K562 (cell line): ENCODE data around the gene CAMK2A. TPM values are rescaled to one million over a fixed set of nuclear protein-coding genes. Genes with fewer than 3 reads are reported as not detected.

Experiments
- ATAC-seq: fragments of 200-7000 bp; cut with Tn5 transposase; 3 replicates; pipeline ENCODE4 v1.9.1; 2020; ENCODE audit warnings: moderate library complexity
- BruUV-seq: library from RNA; stranded (reverse); fragments of 400-500 nt; replicated peaks from 2 replicates; lab custom pipeline; 2021; lab: Mats Ljungman, UMichigan
- CTCF ChIA-PET: fragments of 300-600 bp; formaldehyde crosslinking; extraction: SDS; loops from one replicate; lab custom pipeline; 2021; ENCODE audit warnings: low intra/inter-chr PET ratio; lab: Yijun Ruan, JAX
- POLR2A ChIA-PET: fragments of 300-600, 350-650 bp; sonication (Branson Sonifier 250); formaldehyde crosslinking; extraction: SDS; loops from one replicate; lab custom pipeline; 2021; ENCODE audit warnings: antibody characterized with exemption, inconsistent platforms; lab: Yijun Ruan, JAX
- DNase-seq, 4 experiments: peaks; one replicate each; pipeline versions ENCODE4 v3.0.0 to v3.0.0-alpha.2; 2011 to 2018; ENCODE audit warnings: low spot score in 3 of 4, mixed read lengths in 3 of 4; ENCODE audit errors: extremely low read depth in 1 of 4
- FAIRE-seq: peaks from 2 replicates; lab custom pipeline; 2011; peaks lifted over from hg19 to GRCh38; lab: Jason Lieb, UNC
- H2AFZ ChIP-seq: 2 replicates; pipeline ENCODE4 v1.6.0; 2011; ENCODE audit warnings: low read depth, low read length, control low read depth, inconsistent platforms
- H3K27ac ChIP-seq: fragments of 200-600 bp; 3 replicates; pipeline ENCODE4 v1.8.0; 2011; ENCODE audit warnings: low read depth, mild to moderate bottlenecking, control low read depth, inconsistent platforms, low read length, moderate library complexity, mixed read lengths; ENCODE audit errors: extremely low read depth
- H3K27me3 ChIP-seq, 2 experiments: fragments of 300-600 bp in 1 of 2; 2 replicates in 1 of 2; 3 replicates in 1 of 2; pipeline versions ENCODE4 v1.6.0 to v1.8.0; 2011; ENCODE audit warnings: inconsistent platforms in 2 of 2, low read length in 2 of 2, mild to moderate bottlenecking in 1 of 2, mixed read lengths in 1 of 2, moderate library complexity in 1 of 2; ENCODE audit not compliant: control insufficient read depth in 2 of 2, insufficient read depth in 2 of 2
- H3K36me3 ChIP-seq: fragments of 300-600 bp; 3 replicates; pipeline ENCODE4 v1.8.0; 2011; ENCODE audit warnings: mild to moderate bottlenecking, low read length, inconsistent platforms; ENCODE audit not compliant: control insufficient read depth, insufficient read depth
- H3K4me1 ChIP-seq, 2 experiments: fragments of 200-600 bp in 1 of 2; replicated peaks in 1 of 2; 2 replicates in 1 of 2; 3 replicates in 1 of 2; pipeline versions ENCODE4 v1.5.1 to v1.8.0; 2011; ENCODE audit warnings: inconsistent platforms in 2 of 2, low read length in 2 of 2, mild to moderate bottlenecking in 1 of 2, mixed read lengths in 1 of 2, moderate library complexity in 1 of 2; ENCODE audit not compliant: control insufficient read depth in 2 of 2, insufficient read depth in 2 of 2
- H3K4me2 ChIP-seq: 2 replicates; pipeline ENCODE4 v1.6.1; 2011; ENCODE audit warnings: low read length, control low read depth, inconsistent platforms, mixed read lengths; ENCODE audit not compliant: insufficient read depth
- H3K4me3 ChIP-seq: fragments of 200-600 bp; sonication (generic), shearing (Covaris generic); 2 replicates; pipeline ENCODE4 v1.5.1; 2016; ENCODE audit warnings: control low read depth, inconsistent platforms
- H3K79me2 ChIP-seq: fragments of 200-600 bp; 3 replicates; pipeline ENCODE4 v1.8.0; 2011; ENCODE audit warnings: low read length, inconsistent platforms; ENCODE audit not compliant: control insufficient read depth, insufficient read depth
- H3K9ac ChIP-seq, 2 experiments: 2 replicates each; pipeline versions ENCODE4 v1.6.0 to v1.6.1; 2011; ENCODE audit warnings: low read depth in 2 of 2, low read length in 2 of 2, control low read depth in 1 of 2, inconsistent platforms in 1 of 2, mild to moderate bottlenecking in 1 of 2, mixed read lengths in 1 of 2; ENCODE audit not compliant: insufficient read depth in 1 of 2
- H3K9me1 ChIP-seq: one replicate; pipeline ENCODE4 v1.6.0; 2011; ENCODE audit warnings: inconsistent platforms, mild to moderate bottlenecking, low read length, moderate library complexity; ENCODE audit not compliant: control insufficient read depth, insufficient read depth
- H3K9me3 ChIP-seq: replicated peaks from 2 replicates; pipeline ENCODE4 v1.5.1; 2011; ENCODE audit warnings: low read depth, low read length, inconsistent platforms; ENCODE audit not compliant: control insufficient read depth, insufficient read depth
- H4K20me1 ChIP-seq: replicated peaks from 2 replicates; pipeline ENCODE4 v1.6.1; 2011; ENCODE audit warnings: low read length, inconsistent platforms, mixed read lengths; ENCODE audit not compliant: control insufficient read depth, insufficient read depth
- CREB1 ChIP-seq, 2 experiments: sonication (generic) in 1 of 2; formaldehyde crosslinking in 1 of 2; IDR thresholded peaks; 2 replicates each; pipeline versions ENCODE4 v1.6.1 to v1.8.0; 2012 to 2022; ENCODE audit warnings: inconsistent platforms in 1 of 2, mild to moderate bottlenecking in 1 of 2, missing genetic modification reagents in 1 of 2, moderate library complexity in 1 of 2
- WGBS: fragments of 100-300 bp; shearing (Covaris generic); methylation state at CpG from one replicate; pipeline ENCODE4 v1.1.6; 2016; ENCODE audit warnings: low coverage, mixed read lengths; ENCODE audit not compliant: insufficient coverage; ENCODE audit errors: missing lambda C conversion rate; 5-methylcytosine and 5-hydroxymethylcytosine counted together
- in situ Hi-C: fragments of 300-500 bp; cut with MboI; formaldehyde crosslinking; loops from 4 replicates; pipeline ENCODE4 v1.15.0; 2018; ENCODE audit warnings: inconsistent platforms, mixed read lengths
- intact Hi-C: fragments of 100-400 bp; cut with micrococcal nuclease; formaldehyde crosslinking; loops from 2 replicates; pipeline ENCODE4 v1.14.2; 2022
- polyA plus RNA-seq, 8 experiments: library from polyadenylated mRNA; depleted of rRNA in 4 of 8; stranded (reverse) in 5 of 8; unstranded in 3 of 8; fragments of >200 nt; fragmentation: Nextera tagmentation in 2 of 8; fragmentation: Illumina TruSeq in 1 of 8; extraction: Ambion mirVana in 2 of 8; extraction: Trizol in 1 of 8; gene quantifications; 2 replicates each; pipeline versions ENCODE4 v1.2.1 to v1.2.3, GENCODE V29; 2011 to 2014; ENCODE audit warnings: inconsistent platforms in 1 of 8, missing spikeins in 1 of 8
- total RNA-seq, 7 experiments: library from RNA; depleted of rRNA in 6 of 7; stranded (reverse); fragments of >200 nt in 6 of 7; fragmentation: Illumina TruSeq in 2 of 7; extraction: Trizol in 2 of 7; gene quantifications; 2 replicates each; pipeline versions ENCODE4 v1.2.1 to v1.2.3, GENCODE V29; 2011 to 2021; ENCODE audit warnings: low replicate concordance in 1 of 7
- TF ChIP-seq, protein P1 (sequence below): fragments of 250-450 bp; sonication (Bioruptor Pico); IDR thresholded peaks from 2 replicates; pipeline ENCODE4 v1.5.0; 2021; ENCODE audit warnings: mild to moderate bottlenecking, borderline replicate concordance
- TF ChIP-seq, protein P2 (sequence below), 2 experiments: fragments of 450-650 bp in 1 of 2; sonication (generic) in 1 of 2; formaldehyde crosslinking in 1 of 2; IDR thresholded peaks; 2 replicates each; pipeline versions ENCODE4 v1.7.1 to v1.9.0; 2016 to 2022; ENCODE audit warnings: inconsistent platforms in 1 of 2, mild to moderate bottlenecking in 1 of 2, missing genetic modification reagents in 1 of 2

The CAMK2A gene
- total and polyA plus RNA-seq, 9 of the 15 experiments (the other 6 are each of a cell fraction or from before 2014, with no cell fraction given), result 0.01 to 0.18 (median 0.04) TPM; not detected in 6

DNA sequence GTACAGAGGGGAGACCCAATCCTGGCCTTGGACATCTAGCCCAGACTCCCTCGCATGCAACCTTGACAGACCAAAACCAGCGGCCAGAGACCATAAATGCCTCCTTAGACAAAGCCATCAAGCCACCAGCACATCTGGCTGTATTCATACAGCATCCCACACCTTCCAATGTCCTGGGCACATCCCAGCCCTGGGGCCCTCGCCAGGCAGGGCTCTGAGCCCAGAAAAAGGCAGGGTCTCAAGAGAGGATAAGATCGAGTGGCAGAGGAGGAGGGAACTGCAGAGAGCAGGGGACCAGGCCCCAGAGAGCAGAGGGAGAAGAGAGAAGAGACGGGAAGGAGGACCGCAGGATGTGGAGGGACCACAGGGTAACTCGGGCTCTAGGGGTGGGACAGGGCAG is 45.4 kb downstream of the CAMK2A start (continued):
- TF ChIP-seq CREB1 (IDR thresholded peaks at IDR 0.05) (no peak), CREB1 (CRISPR knock-in tag; IDR thresholded peaks at IDR 0.05) (no peak)
- TF ChIP-seq, all 486 proteins: peak for 0

DNA sequence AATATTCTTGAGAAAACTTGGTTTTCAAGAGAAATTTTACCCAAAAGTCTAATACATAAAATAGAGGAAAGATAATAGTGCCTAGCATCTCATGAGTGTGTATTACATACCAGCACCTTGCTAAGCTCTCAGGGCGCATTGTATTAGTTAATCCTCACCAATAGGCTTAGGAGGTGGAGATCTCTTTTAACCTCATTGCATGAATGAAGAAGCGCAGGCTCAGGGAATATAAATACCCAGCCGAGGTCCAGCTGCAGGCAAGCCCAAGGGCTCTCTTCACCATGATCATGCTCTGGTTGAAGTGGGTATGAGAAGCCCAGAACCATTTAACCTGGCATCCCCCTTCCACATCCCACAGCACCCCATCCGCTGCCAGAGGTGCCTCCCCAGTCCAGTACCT is 46.0 kb downstream of the CAMK2A start:
- FAIRE-seq (no peak), ATAC-seq (no peak), DNase-seq (no peak)
- 17% methylated on average over 4 of the region's 4 CpGs for WGBS
- H3K27ac ChIP-seq, result no peak overlapping the region
- H3K27me3 ChIP-seq, result peaks cover 16 to 42% of the 10 kb centered on the region in 2 experiments; a peak in 4 of 5 replicates
- H2AFZ ChIP-seq, result no peak overlapping the region
- H3K4me1 ChIP-seq, result peaks cover 16 to 23% of the 10 kb centered on the region in 2 experiments
- H3K9me1 ChIP-seq, result no peaks in the 10 kb centered on the region
- no peaks in the 10 kb centered on the region for H4K20me1 ChIP-seq
- CTCF ChIA-PET, result interaction anchor here (0.7 kb wide), 1 partner anchor 106 kb away, joined by 3 read pairs; no protein-coding TSS in a partner anchor
- no peaks in the 10 kb centered on the region for H3K9me3 ChIP-seq
- intact Hi-C loops, result no loop called here
- H3K4me3 ChIP-seq, result no peak overlapping the region
- H3K9ac ChIP-seq, result no peak overlapping the region
- POLR2A ChIA-PET, result no interaction called here
- no peaks in the 10 kb centered on the region for H3K79me2 ChIP-seq
- no peaks in the 10 kb centered on the region for H3K36me3 ChIP-seq
- in situ Hi-C loops, result no loop called here
- H3K4me2 ChIP-seq, result no peak overlapping the region
- no TSS peak for BruUV-seq
- TF ChIP-seq, protein P1, sequence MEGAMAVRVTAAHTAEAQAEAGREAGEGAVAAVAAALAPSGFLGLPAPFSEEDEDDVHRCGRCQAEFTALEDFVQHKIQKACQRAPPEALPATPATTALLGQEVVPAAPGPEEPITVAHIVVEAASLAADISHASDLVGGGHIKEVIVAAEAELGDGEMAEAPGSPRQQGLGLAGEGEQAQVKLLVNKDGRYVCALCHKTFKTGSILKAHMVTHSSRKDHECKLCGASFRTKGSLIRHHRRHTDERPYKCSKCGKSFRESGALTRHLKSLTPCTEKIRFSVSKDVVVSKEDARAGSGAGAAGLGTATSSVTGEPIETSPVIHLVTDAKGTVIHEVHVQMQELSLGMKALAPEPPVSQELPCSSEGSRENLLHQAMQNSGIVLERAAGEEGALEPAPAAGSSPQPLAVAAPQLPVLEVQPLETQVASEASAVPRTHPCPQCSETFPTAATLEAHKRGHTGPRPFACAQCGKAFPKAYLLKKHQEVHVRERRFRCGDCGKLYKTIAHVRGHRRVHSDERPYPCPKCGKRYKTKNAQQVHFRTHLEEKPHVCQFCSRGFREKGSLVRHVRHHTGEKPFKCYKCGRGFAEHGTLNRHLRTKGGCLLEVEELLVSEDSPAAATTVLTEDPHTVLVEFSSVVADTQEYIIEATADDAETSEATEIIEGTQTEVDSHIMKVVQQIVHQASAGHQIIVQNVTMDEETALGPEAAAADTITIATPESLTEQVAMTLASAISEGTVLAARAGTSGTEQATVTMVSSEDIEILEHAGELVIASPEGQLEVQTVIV (CRISPR knock-in tag), result no peak
- TF ChIP-seq, protein P2, sequence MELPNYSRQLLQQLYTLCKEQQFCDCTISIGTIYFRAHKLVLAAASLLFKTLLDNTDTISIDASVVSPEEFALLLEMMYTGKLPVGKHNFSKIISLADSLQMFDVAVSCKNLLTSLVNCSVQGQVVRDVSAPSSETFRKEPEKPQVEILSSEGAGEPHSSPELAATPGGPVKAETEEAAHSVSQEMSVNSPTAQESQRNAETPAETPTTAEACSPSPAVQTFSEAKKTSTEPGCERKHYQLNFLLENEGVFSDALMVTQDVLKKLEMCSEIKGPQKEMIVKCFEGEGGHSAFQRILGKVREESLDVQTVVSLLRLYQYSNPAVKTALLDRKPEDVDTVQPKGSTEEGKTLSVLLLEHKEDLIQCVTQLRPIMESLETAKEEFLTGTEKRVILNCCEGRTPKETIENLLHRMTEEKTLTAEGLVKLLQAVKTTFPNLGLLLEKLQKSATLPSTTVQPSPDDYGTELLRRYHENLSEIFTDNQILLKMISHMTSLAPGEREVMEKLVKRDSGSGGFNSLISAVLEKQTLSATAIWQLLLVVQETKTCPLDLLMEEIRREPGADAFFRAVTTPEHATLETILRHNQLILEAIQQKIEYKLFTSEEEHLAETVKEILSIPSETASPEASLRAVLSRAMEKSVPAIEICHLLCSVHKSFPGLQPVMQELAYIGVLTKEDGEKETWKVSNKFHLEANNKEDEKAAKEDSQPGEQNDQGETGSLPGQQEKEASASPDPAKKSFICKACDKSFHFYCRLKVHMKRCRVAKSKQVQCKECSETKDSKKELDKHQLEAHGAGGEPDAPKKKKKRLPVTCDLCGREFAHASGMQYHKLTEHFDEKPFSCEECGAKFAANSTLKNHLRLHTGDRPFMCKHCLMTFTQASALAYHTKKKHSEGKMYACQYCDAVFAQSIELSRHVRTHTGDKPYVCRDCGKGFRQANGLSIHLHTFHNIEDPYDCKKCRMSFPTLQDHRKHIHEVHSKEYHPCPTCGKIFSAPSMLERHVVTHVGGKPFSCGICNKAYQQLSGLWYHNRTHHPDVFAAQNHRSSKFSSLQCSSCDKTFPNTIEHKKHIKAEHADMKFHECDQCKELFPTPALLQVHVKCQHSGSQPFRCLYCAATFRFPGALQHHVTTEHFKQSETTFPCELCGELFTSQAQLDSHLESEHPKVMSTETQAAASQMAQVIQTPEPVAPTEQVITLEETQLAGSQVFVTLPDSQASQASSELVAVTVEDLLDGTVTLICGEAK (IDR thresholded peaks at IDR 0.05), result no peak
- TF ChIP-seq, protein P2 (CRISPR knock-in tag; IDR thresholded peaks at IDR 0.05), result no peak
